GM03348 (cell line): ENCODE results near the gene ALOXE3.

Source experiments
- DNase-seq: peaks from one replicate; pipeline ENCODE4 v3.0.0; 2012; ENCODE audit warnings: low spot score

Gene ALOXE3

DNA sequence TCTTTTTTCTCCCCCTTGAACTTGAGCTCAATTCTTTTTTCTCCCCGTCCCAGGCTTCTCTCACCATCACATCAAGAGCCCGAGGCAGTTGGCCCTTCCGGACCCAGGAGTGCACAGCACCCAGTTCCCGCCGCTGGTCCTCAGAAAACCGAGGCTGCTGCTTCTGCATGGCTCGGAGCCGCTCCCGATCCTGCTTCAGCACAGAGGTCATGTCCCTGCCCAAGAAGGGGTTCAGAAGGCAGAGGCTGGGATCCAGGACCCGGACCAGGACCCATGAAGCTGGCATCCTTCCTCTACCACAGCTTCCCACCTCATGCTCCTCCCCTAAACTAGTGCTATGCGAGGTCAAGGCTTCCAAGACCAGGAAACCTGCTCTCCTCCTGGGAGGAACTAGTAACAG, 23.4 kb upstream of the ALOXE3 start:
- DNase-seq: no peak

GRCh38 chr17:8141045-8141444, 22.7 kb upstream of the ALOXE3 start:
- no peak for DNase-seq

- DNase-seq: no peak
These were observed 22.0 kb upstream of the ALOXE3 start for GRCh38 chr17:8140065-8141029.

- DNase-seq: peak; percentile 90
These were observed 20.5 kb upstream of the ALOXE3 start for GRCh38 chr17:8138672-8139371.

GRCh38 chr17:8138374-8138671, 20.0 kb upstream of the ALOXE3 start:
- no peak for DNase-seq

- no peak for DNase-seq
These were observed 19.5 kb upstream of the ALOXE3 start for GRCh38 chr17:8137645-8138373.

- no peak for DNase-seq
These were observed 15.6 kb upstream of the ALOXE3 start for GRCh38 chr17:8133941-8134340.

DNA sequence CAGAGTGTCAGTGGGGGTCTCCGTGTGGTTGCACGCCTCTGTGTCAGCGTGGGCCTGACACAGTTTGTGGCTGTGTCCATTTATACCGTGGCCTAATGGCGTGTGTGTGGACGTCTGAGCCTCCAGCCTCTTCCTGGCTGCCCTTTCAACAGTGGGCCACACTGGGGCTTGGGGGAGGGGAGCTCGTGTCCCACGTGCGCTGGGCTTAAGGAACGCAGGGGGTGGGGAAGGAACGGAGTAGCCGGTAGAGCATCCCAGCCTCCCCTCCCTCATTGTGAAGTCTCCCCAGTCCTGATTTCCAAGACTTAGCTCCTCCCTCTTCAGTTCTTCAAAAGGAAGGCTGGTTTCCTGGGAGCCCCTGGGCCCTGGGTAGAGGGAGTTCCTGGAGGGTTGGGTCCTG, 15.1 kb upstream of the ALOXE3 start:
- no peak for DNase-seq

GRCh38 chr17:8131844-8132441, 13.6 kb upstream of the ALOXE3 start:
- DNase-seq: no peak

DNA sequence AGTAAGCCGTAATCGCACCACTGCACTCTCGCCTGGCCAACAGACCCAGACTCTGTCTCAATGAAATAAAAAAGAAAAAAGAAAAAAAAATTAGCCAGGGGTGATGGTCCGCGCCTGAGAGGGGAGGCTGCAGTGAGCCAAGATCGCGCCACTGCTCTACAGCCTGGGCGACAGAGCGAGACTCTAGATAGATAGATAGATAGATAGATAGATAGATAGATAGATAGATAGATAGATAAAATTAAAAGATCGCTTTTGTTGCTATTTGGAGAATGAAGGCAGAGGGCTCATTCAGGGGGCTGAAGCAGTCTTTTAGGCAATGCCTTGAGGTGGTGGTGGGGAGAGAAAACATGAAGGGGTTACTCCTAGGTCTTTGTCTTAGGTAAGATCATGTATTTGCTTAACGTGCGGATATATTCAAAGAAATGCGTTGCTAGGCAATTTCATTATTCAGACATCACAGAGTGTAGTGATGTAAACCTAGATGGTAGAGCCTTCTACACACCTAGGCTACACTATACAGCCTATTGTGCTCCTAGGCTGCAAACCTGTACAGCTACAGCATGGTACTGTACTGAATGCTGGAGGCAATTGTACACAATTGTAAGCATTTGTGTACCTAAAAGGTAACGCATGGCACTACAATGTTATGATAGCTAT, 9.9 kb upstream of the ALOXE3 start:
- no peak for DNase-seq

GRCh38 chr17:8126491-8127066, 8.3 kb upstream of the ALOXE3 start:
- peak; percentile 79 for DNase-seq

GRCh38 chr17:8125947-8126490, 7.7 kb upstream of the ALOXE3 start:
- peak; percentile 20 for DNase-seq

- DNase-seq: peak; percentile 72
These were observed 7.0 kb upstream of the ALOXE3 start for GRCh38 chr17:8125154-8125946.

DNA sequence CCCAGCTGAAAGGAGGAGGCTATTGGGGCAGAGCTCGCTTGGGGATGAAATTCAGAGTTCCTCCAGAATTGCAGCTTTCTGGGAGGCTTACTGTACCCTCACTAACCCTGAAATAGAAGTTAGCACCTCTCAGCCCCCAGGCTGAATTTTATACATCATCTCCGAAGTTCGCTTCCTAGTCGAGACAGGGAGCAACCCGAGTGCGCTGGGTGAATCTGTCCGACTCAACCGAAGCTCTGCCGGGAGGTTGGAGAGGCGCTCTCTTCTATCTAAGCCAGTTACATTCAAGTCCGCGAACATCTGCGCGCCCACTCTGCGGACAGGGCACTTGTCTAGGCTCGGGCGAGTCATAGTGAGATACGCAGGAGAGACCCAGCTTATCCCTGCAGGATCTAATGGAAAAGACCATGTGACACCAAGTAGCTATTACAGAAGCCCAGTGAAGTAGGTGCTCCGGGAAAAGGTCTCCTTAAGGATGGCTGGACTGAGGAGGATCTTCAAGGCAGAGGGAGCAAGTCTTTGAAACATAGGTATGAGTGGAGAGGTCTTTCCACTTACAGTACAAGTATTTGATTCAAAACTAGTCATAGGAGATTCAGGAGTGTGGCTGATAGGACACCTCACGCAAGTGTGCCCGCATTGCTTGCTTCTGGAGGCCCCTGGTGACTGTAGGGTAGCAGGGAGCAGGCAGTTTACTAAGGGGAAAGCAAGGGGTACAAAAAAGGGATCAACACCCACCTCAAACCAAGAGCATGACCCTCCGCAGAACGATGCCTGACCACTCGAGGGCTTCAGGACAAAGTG, 6.2 kb upstream of the ALOXE3 start:
- no peak for DNase-seq

GRCh38 chr17:8123695-8124349, 5.5 kb upstream of the ALOXE3 start, which contains the start of gene HES7:
TSS of gene HES7 (minus strand) at chr17:8124106. CDS start at chr17:8124084, 22 bp downstream.
- no peak for DNase-seq

DNA sequence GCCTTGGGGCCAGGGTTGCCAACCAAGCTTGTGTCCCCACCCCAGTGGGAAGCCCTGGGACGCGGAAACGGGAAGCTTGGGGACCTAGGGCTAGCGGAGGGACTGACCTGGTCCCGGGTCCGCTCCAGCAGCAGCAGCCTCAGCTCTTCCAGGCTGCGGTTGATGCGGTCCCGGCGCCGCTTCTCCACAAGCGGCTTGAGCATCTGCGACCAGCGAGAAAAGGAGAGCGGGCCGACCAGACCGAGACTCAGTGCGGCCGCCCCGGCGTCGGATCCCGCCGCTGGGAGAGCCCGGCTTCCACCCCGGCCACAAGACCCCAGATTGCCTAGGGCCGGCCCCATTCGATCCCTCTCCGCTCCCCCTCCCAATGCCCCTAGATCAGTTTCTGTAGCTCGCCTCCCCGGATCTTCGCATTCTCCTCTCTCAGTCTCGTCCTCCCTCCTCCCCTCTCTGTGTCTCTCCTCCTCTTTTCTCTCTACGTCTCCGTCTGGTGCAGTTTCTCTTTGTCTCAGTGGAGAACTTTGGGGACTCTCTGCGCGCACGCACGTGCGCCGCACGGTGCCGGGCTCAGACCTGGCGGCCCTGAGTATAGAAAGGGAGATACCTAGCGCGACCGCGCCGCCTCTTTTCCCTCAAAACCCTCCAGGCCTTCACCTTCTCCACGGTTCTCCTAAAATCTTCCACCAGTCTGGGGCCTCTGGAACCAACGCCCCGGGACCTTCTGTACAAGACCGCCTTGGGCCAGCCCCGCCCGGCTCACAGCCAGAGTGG, 4.8 kb upstream of the ALOXE3 start:
- DNase-seq: peak; percentile 40

DNA sequence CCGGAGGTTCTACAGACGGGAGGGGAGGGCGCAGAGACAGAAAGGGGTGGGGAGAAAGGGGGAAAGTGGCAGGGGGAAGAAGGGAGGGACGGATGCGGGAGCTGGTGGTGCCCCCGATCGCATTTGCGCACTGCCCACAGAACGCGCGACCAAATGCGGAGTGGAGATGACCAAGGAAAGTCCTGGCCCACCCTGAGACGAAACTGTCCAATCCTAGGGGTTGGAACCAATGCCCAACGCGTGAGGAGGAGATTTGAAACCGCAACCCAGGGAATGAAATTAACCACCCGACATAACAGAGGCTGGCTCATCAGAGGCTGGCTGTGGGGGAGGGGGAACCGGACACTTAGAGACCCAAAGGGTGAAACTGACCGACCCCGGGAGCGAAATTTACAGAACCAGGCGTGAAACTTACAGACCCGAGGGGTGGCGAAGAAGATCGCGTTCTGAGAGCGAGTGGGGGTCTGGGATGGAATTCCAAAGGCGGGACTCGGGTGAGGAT, 4.2 kb upstream of the ALOXE3 start:
- DNase-seq: peak; percentile 49
